GM12872 (cell line): Measurements from ENCODE around the gene HCFC1.

ENCODE experiments used
- CTCF ChIP-seq: IDR thresholded peaks from 3 replicates; pipeline ENCODE4 v1.5.1; 2011; ENCODE audit warnings: low read depth, mild to moderate bottlenecking, low read length, moderate library complexity; ENCODE audit not compliant: insufficient read depth

HCFC1 gene

GRCh38 chrX:153944800-153945150 is 26.8 kb downstream of the HCFC1 start:
- no peak for TF ChIP-seq CTCF

GRCh38 chrX:153944140-153944799 is 27.3 kb downstream of the HCFC1 start, which contains the start of gene RENBP:
RENBP (minus strand) TSS chrX:153944643; CDS start chrX:153944610, 33 bp downstream.
- no peak for TF ChIP-seq CTCF

- TF ChIP-seq CTCF = no peak
Measured at GRCh38 chrX:153941336-153942252, 30.0 kb downstream of the HCFC1 start.

- TF ChIP-seq CTCF = no peak
Measured at GRCh38 chrX:153939573-153939972, 32.0 kb downstream of the HCFC1 start.

- TF ChIP-seq CTCF = no peak
Measured at GRCh38 chrX:153938226-153938786, 33.3 kb downstream of the HCFC1 start.

GRCh38 chrX:153937056-153937455 is 34.6 kb downstream of the HCFC1 start:
- TF ChIP-seq CTCF = no peak

GRCh38 chrX:153935326-153935851 is 36.2 kb downstream of the HCFC1 start:
- TF ChIP-seq CTCF = no peak
